GM10847 (cell line): ENCODE measurements around the gene SLC25A39.

ENCODE experiments used
- POLR2A ChIP-seq: IDR thresholded peaks from 2 replicates; pipeline ENCODE4 v1.6.1; 2011; ENCODE audit not compliant: insufficient read length; ENCODE audit errors: extremely low read depth

The SLC25A39 gene

DNA sequence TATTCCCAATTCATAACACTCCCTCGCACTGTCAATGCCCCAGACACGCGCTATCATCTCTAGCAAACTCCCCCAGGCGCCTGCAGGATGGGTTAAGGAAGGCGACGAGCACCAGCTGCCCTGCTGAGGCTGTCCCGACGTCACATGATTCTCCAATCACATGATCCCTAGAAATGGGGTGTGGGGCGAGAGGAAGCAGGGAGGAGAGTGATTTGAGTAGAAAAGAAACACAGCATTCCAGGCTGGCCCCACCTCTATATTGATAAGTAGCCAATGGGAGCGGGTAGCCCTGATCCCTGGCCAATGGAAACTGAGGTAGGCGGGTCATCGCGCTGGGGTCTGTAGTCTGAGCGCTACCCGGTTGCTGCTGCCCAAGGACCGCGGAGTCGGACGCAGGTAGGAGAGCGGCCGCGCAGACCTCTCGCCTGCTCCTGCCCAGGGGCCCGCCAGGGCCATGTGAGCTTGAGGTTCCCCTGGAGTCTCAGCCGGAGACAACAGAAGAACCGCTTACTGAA is 20.4 kb upstream of the SLC25A39 start, which contains the start of gene GRN:
GRN (plus strand) TSS at position 364 of the 515 bp plus-strand sequence. CDS start 3,863 bp downstream, outside the sequence.
- TF ChIP-seq POLR2A: peak; percentile 88

DNA sequence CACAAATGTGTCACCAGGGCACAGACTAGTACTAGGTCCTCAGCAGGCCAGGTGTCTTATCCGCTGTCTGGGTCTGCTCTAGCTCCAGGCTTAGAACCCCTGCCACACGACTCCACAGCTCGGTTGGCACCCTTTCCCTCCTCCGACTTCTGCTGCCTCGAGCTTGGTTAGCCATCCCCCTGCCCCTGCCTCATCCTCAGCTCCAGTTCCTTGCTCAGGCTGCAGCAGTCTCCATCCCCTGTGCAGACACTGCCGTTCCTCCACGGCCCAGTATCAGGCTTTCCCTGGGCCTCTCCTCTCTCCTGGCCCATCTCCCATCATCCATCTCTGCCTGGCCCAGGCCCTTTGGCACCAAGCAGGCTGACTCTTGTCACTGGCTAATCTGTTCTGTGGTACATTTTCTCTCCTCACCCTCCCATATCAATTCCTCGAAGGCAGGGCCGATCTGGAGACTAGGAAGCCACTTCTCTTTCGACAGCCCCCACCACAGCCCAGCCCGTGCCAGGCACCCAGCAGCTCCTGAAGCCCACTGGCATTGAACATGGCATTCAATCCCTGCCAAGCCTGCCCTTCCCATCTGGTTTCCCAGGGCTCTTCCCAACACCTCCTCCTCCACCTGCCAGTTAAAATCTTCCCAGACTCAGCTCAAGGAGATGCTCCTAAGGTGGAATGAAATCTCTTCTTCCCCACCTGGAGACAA is 19.0 kb upstream of the SLC25A39 start:
- no peak for TF ChIP-seq POLR2A

- TF ChIP-seq POLR2A: no peak
These were observed 14.1 kb upstream of the SLC25A39 start for GRCh38 chr17:44338702-44339101.

DNA sequence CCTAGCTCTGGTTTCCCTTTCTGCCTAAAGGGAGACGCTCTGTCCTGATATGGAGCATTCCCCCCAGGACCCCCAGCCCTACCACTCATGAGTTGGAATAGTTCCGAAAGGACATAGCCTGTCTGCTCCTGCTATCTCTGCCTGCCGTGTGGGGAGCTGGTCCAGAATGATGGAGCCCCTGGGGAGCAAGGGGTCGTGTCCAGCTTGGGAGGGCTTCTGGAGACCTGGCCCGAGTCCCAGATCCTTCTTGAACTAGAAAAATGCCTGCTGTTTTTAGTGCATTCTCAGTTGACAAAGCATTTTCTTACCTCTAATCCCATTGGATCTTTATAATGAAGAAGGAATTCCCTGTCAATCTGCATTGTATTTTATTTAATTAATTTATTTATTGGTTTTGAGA is 11.3 kb upstream of the SLC25A39 start:
- TF ChIP-seq POLR2A: no peak

DNA sequence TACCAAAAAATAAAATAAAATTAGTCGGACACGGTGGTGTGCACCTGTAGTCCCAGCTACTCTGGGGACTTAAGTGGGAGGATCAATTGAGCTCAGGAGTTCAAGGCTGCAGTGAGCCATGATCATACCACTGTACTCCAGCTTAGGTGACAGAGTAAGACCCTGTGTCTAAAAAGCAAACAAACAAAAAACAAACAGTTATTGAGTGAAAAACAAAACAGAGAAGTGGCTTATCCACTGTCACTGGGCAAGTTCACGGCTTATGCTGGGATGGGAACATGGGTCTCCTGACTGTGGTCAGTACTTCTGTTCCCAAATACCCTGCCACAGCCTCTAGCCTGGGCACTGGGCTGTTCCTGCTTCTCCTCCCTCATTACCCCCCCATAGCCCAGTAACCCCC is 10.9 kb upstream of the SLC25A39 start:
- no peak for TF ChIP-seq POLR2A

DNA sequence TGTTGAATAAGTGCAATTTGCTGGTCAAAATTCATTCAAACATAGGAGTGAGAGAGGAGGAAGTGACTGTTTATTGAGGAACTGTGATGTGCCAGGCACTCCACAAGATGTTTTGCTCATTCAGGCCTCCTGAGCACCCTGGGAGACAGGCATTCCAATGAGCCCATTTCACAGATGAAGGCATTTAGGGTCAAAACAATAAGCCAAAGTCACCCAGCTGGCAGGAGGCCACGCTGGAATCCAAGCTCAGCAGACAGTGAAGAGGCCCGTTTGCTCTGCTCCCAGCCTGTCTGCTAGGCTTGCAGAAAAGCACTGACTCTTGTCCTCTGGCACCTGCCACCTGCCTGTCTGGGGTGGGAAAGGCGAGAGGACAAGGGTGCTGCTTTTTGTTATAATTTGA is 10.1 kb upstream of the SLC25A39 start:
- TF ChIP-seq POLR2A: no peak

- TF ChIP-seq POLR2A: no peak
These were observed 9.7 kb upstream of the SLC25A39 start for GRCh38 chr17:44334315-44334714.

DNA sequence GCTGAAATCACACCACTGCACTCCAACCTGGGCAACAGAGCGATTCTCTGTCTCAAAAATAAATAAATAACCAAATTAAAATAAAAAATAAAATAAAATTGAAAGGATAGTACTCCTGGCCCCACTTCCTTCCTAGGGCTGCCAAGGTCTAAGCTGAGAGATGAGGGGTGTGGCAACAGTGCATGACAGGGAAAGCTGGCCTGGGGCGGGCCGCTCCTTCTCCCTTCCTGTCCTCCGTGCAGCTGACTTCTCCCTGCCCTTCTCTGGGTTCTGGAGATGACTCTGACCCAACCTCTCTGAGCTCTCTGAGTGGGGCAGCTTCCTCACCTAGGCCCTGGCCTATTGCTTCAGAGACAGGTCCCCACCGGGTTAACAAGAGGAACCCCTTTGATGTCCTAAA is 8.7 kb upstream of the SLC25A39 start:
- no peak for TF ChIP-seq POLR2A

- TF ChIP-seq POLR2A: no peak
These were observed 6.7 kb upstream of the SLC25A39 start for GRCh38 chr17:44331249-44331760.

- no peak for TF ChIP-seq POLR2A
These were observed 3.3 kb upstream of the SLC25A39 start for GRCh38 chr17:44327715-44328449.

- peak; percentile 34 for TF ChIP-seq POLR2A
These were observed 2.3 kb upstream of the SLC25A39 start for GRCh38 chr17:44326861-44327444.

- no peak for TF ChIP-seq POLR2A
These were observed 492 bp downstream of the SLC25A39 start for GRCh38 chr17:44324092-44324570.

GRCh38 chr17:44323359-44324091 is 1.1 kb downstream of the SLC25A39 start:
- no peak for TF ChIP-seq POLR2A

DNA sequence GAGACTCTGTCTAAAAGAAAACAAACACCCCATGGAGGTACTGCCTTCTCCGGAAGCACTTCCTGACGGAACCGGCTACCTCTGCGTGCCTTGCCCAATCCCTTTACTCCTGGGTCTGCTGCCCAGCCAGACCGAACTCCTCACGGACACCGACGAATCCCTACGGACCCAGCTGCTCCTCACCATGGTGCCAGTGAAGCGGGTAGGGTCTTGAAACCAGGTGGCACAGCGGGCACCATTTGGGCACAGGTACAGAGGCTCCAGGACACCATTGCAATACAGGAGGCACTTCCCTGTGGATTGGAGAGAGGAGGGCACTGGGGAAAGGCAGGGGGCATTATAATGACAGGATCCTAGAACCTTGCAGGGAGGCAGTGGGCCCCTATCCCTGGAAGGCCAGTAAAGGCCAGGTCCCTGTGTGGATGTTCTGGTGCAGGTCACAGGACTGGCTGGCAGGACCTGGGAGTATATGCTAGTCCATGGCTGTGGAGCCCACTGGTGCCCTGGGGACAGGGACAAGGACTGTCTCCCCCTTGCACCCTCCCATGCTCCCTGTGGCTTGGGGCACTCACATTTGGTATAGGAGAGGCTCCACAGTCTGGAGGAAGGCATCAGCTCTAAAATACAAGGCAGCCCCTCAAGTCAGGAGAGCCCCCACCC is 2.3 kb downstream of the SLC25A39 start:
- TF ChIP-seq POLR2A: no peak
